Measurements from ENCODE around the gene TPSAB1. TPM values are rescaled to one million over a fixed set of nuclear protein-coding genes. Genes with fewer than 3 reads are reported as not detected.
"Not testable (repeated sequence)": the region's sequence is repeated elsewhere in the genome, so short reads cannot be mapped to it uniquely, and the experiment has no call there.

Gene TPSAB1
- total RNA-seq, 1 donor = not detected

- H3K27me3 ChIP-seq (ENCODE audit: insufficient read depth, low read length); H3K79me2 ChIP-seq (ENCODE audit: insufficient read depth, low read length); H3K27ac ChIP-seq (ENCODE audit: low read depth, low read length); DNase-seq (ENCODE audit: insufficient read length, low spot score, missing footprints); H3K9me3 ChIP-seq (ENCODE audit: low read depth, low read length); H3K4me1 ChIP-seq (ENCODE audit: insufficient read depth, low read length); H4K20me1 ChIP-seq (ENCODE audit: insufficient read depth, low read length); H3K4me2 ChIP-seq (ENCODE audit: insufficient read depth, low read length); H2AFZ ChIP-seq (ENCODE audit: low read length); H3K36me3 ChIP-seq (ENCODE audit: insufficient read depth, low read length); H3K4me3 ChIP-seq (ENCODE audit: insufficient read depth, low read length): not testable (repeated sequence)
These were observed 9.9 kb upstream of the TPSAB1 start for GRCh38 chr16:1230471-1231212.

DNA sequence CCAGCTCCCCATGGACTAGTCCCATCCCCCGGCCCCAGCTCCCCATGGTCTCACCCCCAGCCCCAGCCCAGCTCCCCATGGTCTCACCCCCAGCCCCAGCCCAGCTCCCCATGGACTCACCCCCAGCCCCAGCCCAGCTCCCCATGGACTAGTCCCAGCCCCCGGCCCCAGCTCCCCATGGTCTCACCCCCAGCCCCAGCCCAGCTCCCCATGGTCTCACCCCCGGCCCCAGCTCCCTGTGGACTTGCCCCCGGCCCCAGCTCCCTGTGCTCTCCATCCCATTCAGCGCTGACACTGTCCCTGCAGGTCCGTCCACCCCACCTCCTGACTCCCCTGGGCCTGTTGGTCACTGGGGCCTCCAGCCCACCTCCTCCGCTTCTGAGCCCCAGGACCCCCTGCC lies 9.2 kb upstream of the TPSAB1 start:
- not testable (repeated sequence) for H3K36me3 ChIP-seq (ENCODE audit: insufficient read depth, low read length); H3K4me3 ChIP-seq (ENCODE audit: insufficient read depth, low read length); H2AFZ ChIP-seq (ENCODE audit: low read length); H3K79me2 ChIP-seq (ENCODE audit: insufficient read depth, low read length); H3K27ac ChIP-seq (ENCODE audit: low read depth, low read length); H3K4me2 ChIP-seq (ENCODE audit: insufficient read depth, low read length); H4K20me1 ChIP-seq (ENCODE audit: insufficient read depth, low read length); H3K27me3 ChIP-seq (ENCODE audit: insufficient read depth, low read length); DNase-seq (ENCODE audit: insufficient read length, low spot score, missing footprints); H3K9me3 ChIP-seq (ENCODE audit: low read depth, low read length); H3K4me1 ChIP-seq (ENCODE audit: insufficient read depth, low read length)

DNA sequence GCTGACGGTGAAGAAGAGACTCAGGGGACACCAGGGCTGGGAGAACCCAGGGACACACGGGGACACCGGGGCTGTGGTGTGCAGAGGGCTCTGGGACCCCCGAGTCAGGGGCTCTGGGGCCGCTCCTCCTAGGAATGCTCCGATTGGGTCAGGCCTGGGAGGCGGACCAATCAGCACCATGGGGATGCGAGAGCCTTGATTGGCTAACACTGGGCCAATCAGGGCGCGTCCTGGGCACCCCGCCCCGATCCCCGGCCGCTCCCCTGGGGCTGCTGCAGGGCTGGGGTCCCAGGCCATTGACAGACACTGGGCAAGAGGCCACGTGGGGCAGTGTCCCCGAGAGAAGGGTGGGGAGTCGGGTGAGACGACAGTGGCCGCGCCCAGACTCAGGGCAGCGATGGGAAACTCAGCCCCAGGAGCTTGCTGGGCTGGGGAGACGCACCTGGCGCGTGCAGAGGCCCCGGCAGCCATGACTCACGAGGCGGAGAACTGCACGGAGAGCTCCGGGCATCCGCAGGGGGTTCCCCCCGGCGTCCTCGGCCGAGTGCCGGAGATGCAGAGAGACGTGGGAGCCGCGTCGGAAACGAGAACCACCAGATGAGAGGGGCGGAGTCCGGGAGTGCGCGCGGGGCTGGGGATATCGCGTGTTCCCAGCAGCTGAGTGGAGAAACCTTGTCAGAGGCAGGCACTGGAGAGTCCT lies 8.3 kb upstream of the TPSAB1 start:
- not testable (repeated sequence) for DNase-seq (ENCODE audit: insufficient read length, low spot score, missing footprints); H3K4me3 ChIP-seq (ENCODE audit: insufficient read depth, low read length); H4K20me1 ChIP-seq (ENCODE audit: insufficient read depth, low read length); H3K27ac ChIP-seq (ENCODE audit: low read depth, low read length); H3K79me2 ChIP-seq (ENCODE audit: insufficient read depth, low read length); H3K27me3 ChIP-seq (ENCODE audit: insufficient read depth, low read length); H3K4me1 ChIP-seq (ENCODE audit: insufficient read depth, low read length); H3K9me3 ChIP-seq (ENCODE audit: low read depth, low read length); H3K36me3 ChIP-seq (ENCODE audit: insufficient read depth, low read length); H3K4me2 ChIP-seq (ENCODE audit: insufficient read depth, low read length); H2AFZ ChIP-seq (ENCODE audit: low read length)

DNA sequence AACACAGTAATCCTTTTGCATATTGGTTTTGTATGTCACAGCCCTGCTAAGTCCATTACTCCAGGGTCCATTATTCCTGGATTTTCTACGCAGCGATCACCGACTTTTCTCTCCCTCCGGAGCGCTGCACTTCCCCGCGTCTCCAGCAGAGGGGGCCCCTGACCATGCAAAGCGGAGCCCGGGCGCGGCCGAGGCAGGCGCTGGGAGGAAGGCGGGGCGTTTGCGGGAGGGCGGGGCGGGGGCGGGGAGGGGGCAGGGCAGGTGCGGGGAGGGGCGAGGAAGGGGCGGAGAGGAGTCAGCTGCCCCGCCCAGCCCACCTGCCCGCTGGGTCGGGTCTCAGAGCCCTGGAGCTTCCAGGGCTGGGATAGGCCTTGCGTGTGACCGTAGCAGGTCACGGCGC lies 3.8 kb upstream of the TPSAB1 start:
- not testable (repeated sequence) for H3K36me3 ChIP-seq (ENCODE audit: insufficient read depth, low read length); H4K20me1 ChIP-seq (ENCODE audit: insufficient read depth, low read length); H2AFZ ChIP-seq (ENCODE audit: low read length); H3K4me3 ChIP-seq (ENCODE audit: insufficient read depth, low read length); DNase-seq (ENCODE audit: insufficient read length, low spot score, missing footprints); H3K79me2 ChIP-seq (ENCODE audit: insufficient read depth, low read length); H3K27ac ChIP-seq (ENCODE audit: low read depth, low read length); H3K4me2 ChIP-seq (ENCODE audit: insufficient read depth, low read length); H3K9me3 ChIP-seq (ENCODE audit: low read depth, low read length); H3K4me1 ChIP-seq (ENCODE audit: insufficient read depth, low read length); H3K27me3 ChIP-seq (ENCODE audit: insufficient read depth, low read length)

DNA sequence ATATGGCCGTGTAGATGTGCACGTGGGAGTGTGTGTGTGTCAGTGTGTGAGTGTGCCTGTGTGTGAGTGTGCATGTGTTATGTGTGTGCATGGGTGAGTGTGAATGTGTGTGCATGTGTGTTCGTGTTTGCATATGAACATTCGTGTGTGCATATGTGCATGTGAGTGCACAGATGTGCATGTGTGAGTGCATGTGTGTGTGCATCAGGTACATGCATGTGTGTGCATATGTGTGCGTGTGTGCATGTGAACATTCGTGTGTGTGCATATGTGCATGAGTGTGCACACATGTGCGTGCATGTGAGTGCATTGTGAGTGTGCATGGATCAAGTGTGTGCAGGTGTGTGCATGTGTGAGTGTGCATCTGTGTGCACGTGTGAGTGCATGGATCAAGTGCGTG lies 2.5 kb upstream of the TPSAB1 start:
- Histone ChIP-seq H3K36me3 (ENCODE audit: insufficient read depth, low read length) (no peaks in the 10 kb centered on the region), H3K27me3 (ENCODE audit: insufficient read depth, low read length) (no peaks in the 10 kb centered on the region), H2AFZ (ENCODE audit: low read length) (no peak overlapping the region), H3K4me1 (ENCODE audit: insufficient read depth, low read length) (no peaks in the 10 kb centered on the region), H3K9me3 (ENCODE audit: low read depth, low read length) (no peaks in the 10 kb centered on the region), H3K4me2 (ENCODE audit: insufficient read depth, low read length) (no peak overlapping the region), H3K79me2 (ENCODE audit: insufficient read depth, low read length) (no peaks in the 10 kb centered on the region), H4K20me1 (ENCODE audit: insufficient read depth, low read length) (no peaks in the 10 kb centered on the region), H3K4me3 (ENCODE audit: insufficient read depth, low read length) (no peak overlapping the region), H3K27ac (ENCODE audit: low read depth, low read length) (no peak overlapping the region)
- DNase-seq (ENCODE audit: insufficient read length, low spot score, missing footprints) = no peak
- TF ChIP-seq, protein P1, sequence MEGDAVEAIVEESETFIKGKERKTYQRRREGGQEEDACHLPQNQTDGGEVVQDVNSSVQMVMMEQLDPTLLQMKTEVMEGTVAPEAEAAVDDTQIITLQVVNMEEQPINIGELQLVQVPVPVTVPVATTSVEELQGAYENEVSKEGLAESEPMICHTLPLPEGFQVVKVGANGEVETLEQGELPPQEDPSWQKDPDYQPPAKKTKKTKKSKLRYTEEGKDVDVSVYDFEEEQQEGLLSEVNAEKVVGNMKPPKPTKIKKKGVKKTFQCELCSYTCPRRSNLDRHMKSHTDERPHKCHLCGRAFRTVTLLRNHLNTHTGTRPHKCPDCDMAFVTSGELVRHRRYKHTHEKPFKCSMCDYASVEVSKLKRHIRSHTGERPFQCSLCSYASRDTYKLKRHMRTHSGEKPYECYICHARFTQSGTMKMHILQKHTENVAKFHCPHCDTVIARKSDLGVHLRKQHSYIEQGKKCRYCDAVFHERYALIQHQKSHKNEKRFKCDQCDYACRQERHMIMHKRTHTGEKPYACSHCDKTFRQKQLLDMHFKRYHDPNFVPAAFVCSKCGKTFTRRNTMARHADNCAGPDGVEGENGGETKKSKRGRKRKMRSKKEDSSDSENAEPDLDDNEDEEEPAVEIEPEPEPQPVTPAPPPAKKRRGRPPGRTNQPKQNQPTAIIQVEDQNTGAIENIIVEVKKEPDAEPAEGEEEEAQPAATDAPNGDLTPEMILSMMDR (IDR thresholded peaks at IDR 0.05; ENCODE audit: extremely low read depth, low read depth, low read length) = no peak

DNA sequence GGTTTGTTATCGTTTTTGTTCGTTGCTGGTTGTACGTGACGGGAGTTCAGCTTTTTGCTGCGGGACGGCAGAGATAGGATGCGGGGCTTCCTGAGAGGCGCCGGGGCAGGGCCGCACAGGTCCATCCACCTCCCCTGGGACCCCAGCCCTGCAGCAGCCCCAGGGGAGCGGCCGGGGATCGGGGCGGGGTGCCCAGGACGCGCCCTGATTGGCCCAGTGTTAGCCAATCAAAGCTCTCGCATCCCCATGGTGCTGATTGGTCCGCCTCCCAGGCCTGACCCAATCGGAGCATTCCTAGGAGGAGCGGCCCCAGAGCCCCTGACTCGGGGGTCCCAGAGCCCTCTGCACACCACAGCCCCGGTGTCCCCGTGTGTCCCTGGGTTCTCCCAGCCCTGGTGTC lies 1.6 kb upstream of the TPSAB1 start:
- H4K20me1 ChIP-seq (ENCODE audit: insufficient read depth, low read length); H3K4me2 ChIP-seq (ENCODE audit: insufficient read depth, low read length); H3K27me3 ChIP-seq (ENCODE audit: insufficient read depth, low read length); H2AFZ ChIP-seq (ENCODE audit: low read length); H3K4me1 ChIP-seq (ENCODE audit: insufficient read depth, low read length); H3K9me3 ChIP-seq (ENCODE audit: low read depth, low read length); H3K4me3 ChIP-seq (ENCODE audit: insufficient read depth, low read length); H3K79me2 ChIP-seq (ENCODE audit: insufficient read depth, low read length); H3K27ac ChIP-seq (ENCODE audit: low read depth, low read length); DNase-seq (ENCODE audit: insufficient read length, low spot score, missing footprints); H3K36me3 ChIP-seq (ENCODE audit: insufficient read depth, low read length): not testable (repeated sequence)

DNA sequence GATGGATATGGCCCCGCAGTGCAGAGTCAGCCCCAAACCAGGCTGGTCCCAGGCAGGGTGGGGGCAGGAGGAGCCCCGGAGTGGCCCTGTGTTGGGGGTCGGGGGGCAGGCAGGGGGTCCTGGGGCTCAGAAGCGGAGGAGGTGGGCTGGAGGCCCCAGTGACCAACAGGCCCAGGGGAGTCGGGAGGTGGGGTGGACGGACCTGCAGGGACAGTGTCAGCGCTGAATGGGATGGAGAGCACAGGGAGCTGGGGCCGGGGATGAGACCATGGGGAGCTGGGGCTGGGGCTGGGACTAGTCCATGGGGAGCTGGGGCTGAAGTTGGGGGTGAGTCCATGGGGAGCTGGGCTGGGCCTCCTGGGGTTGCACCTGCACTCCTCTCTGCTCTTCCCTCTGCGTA lies 930 bp upstream of the TPSAB1 start:
- H2AFZ ChIP-seq (ENCODE audit: low read length) = not testable (repeated sequence)

GRCh38 chr16:1241081-1241480 lies 576 bp downstream of the TPSAB1 start:
- not testable (repeated sequence) for DNase-seq (ENCODE audit: insufficient read length, low spot score, missing footprints); H3K9me3 ChIP-seq (ENCODE audit: low read depth, low read length); H3K4me1 ChIP-seq (ENCODE audit: insufficient read depth, low read length); H3K4me3 ChIP-seq (ENCODE audit: insufficient read depth, low read length); H3K36me3 ChIP-seq (ENCODE audit: insufficient read depth, low read length); H2AFZ ChIP-seq (ENCODE audit: low read length); H3K4me2 ChIP-seq (ENCODE audit: insufficient read depth, low read length); H4K20me1 ChIP-seq (ENCODE audit: insufficient read depth, low read length); H3K27ac ChIP-seq (ENCODE audit: low read depth, low read length); H3K79me2 ChIP-seq (ENCODE audit: insufficient read depth, low read length); H3K27me3 ChIP-seq (ENCODE audit: insufficient read depth, low read length)

More for the DNA sequence above, 930 bp upstream of the TPSAB1 start:
- H3K79me2 ChIP-seq (ENCODE audit: insufficient read depth, low read length); H3K27me3 ChIP-seq (ENCODE audit: insufficient read depth, low read length); DNase-seq (ENCODE audit: insufficient read length, low spot score, missing footprints); H3K36me3 ChIP-seq (ENCODE audit: insufficient read depth, low read length); H3K4me1 ChIP-seq (ENCODE audit: insufficient read depth, low read length); H4K20me1 ChIP-seq (ENCODE audit: insufficient read depth, low read length); H3K4me2 ChIP-seq (ENCODE audit: insufficient read depth, low read length); H3K27ac ChIP-seq (ENCODE audit: low read depth, low read length); H3K4me3 ChIP-seq (ENCODE audit: insufficient read depth, low read length); H3K9me3 ChIP-seq (ENCODE audit: low read depth, low read length): not testable (repeated sequence)
